ENCODE data around the gene LMO7.
"Not testable (repeated sequence)": the region's sequence is repeated elsewhere in the genome, so short reads cannot be mapped to it uniquely, and the experiment has no call there.

The LMO7 gene

DNA sequence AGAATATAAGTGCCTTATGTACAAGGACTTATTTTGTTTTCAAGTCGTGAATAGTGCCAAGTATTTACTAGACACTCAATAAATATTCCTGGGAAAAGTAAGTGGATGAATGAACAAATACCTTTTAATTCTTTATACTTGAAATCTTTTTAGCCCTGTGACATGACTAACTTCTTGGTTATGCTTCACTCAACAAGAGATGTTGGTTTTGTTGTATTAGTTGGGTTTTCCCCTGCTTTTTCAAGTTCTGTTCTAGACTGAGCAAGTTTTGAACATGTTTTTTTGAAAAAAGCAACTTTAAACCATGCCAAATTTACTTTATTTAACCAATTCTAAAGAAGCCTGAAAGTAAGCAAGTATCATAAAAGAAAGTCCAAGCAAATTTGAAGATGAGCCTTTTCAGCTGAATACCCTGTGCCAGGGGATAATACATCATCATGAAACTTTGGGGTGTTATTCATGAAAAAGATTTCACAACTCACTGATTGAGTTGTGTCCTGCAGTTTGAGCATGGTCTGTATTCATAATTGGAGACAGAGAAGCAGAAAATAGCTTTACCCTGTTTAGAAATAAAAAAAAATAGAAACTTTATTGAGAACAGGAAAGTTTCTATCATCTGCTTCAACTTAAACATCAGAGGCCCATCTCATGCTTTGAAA, 11.1 kb downstream of the LMO7 start:
- DNase-seq = no peak

DNA sequence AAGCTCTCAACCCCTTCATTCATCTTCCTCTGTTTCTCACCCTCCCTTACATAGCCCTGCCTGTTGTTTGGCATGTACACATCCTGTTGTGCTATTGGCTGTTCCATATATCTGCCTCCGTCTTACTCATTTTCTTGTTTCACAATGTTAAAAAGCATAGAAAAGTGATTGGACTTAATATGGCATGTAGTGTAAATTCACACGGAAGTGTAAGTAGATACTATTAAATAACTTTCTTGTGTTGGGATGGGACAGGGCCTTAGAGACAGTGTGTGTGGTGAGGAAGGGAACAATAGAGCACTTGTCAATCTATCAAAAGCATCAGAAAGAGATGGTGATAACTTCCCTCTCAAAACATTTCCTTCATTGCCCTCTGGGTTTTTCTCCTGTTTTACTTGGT, 12.3 kb downstream of the LMO7 start:
- DNase-seq = no peak

DNA sequence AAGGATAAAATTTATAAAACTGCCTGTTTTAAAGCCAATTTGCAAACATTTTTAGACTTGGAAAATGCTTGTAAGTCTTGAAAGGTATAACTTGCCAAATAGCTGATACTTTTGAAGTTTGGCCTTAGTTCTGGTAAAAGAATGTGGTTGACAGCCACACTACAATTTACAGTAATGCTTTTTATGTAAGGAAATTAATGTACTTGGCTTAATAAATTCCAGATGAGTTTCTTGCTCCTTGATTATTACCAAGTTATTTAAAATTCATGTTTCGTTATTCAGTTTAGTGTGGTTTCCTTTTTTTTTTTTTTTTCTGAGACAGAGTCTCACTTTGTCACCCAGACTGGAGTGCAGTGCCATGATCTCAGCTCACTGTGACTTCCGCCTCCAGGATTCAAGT, 14.9 kb downstream of the LMO7 start:
- DNase-seq = no peak

DNA sequence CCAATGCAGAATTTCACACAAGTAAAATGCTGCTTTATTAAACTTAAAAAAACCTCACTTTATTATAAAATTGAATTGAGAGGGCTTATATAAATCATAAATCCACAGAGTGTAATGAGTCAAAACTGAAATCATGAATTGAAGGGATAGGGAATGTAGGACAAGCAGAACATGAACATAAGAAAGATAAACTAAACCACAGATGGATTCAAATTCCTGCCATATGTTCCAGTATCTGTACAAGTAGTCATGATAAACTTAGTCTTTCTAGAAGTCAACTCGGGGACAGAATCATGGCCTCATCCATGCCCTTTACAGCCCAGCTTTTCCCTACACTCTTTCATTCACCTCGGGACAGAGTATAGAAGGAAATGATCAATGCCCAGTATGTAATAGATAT, 16.6 kb downstream of the LMO7 start:
- DNase-seq = no peak

DNA sequence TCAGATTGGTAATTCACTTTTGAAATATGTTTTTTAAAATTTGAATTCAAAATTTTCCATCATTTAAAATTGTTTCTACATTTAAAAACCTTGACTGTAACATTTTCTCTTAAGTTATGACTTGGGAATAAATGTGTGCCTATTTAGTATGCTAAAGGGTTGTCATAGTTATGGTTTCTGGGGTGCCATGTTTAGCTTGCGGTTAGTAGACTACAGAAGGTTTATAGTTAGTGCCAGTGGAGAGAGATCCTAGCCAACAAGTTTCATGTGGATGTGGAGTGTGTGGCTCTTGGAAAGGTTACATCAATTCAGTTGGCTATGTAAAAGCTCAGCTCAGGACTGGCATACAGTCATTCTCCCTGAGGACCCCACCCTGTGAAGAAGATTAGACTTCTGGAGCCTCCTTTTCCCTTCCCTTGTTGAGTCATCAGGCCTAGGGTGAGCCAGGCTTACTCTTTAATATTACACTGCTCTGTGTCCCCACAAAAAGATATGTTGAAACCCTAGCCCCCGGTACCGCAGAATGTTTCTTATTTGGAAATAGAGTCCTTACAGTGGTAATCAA, 20.4 kb downstream of the LMO7 start:
- DNase-seq = no peak

DNA sequence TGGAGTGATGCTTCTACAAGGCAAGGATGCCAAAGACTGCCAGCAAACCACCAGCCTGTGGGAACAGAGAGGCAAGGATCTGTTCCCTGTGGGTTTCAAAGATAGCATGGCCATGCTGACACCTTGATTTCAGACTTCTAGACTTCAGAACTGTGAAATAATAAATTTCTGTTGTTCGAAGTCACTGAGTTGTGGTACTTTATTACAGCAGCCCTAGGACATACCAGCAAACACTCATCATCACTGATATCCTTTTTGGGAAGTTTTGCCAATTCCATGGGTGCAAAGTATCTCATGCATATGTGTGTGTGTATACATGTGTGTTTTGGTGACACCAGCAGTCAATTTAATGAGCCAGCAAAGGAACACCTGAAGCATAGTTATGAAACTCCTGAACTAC, 21.0 kb downstream of the LMO7 start:
- DNase-seq = no peak

DNA sequence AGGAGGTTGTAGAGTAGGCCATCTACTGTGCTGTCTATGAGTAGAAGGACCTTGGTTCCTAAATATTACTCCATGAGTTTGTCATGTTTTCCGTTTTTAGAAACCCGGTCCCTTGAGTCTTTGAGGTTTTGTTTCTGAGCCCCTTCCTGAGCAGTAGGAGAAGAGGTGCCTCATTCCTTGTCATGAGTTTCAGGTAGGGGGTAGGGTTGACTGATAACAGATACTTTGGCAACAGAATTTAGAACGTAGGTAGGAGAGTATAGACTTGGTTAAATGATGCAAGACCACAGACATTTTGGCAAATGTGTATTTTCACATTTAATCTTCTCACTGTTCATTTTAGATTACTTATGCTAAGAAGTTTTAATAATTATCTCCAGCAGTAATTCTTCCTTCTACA, 24.6 kb downstream of the LMO7 start:
- DNase-seq = no peak

DNA sequence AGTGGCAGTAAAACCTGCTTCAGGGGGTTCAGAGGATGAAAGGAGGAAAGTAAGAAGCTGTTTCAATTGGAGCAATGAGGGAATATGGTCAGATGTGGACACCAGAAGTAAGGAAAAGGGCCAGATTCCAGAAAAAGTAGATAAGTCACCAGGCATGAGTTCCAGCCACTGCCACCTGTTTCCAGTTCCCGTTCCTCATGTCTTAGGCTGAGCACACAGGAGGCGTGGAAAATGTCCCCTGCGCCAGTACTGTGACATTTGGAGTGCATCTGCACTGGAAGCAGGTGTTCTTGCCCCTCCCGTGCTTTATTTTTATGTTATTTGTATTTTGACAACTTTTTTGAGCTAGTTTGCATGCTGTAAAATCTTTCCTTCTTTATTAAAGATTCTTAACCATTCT, 25.3 kb downstream of the LMO7 start:
- DNase-seq = no peak

DNA sequence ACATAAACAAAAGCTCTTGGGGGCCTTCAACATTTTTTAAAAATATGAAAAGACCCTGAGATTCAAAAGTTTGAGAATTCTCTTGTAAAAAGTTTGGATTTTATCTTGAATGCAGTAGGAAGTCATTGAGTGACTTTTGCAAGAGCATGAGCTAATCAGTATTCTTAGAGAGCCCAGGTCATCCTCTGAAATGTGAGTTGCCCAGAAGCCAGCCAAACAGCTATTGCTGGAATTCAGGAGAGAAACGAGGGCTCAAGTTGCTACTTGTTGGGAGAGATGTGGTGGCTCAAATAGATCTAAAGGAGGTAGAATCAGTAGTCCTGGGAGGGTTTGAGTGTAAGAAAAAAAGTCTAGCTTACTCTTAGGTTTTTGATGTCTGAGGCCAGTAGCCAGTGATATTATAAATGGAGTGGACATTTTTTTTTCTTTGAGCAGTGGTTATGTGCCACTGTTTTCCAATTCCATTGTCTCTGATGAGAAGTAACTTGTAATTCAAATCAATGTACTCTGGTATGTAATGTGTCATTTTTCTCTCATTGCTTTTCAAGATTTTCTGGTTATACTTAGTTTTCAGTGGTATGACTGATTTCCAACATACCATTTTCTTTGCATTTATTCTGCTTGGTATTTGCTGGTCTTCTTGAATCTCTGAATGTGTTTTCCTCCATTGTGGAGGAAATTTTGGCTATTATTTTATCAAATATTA, 30.7 kb downstream of the LMO7 start:
- no peak for DNase-seq

DNA sequence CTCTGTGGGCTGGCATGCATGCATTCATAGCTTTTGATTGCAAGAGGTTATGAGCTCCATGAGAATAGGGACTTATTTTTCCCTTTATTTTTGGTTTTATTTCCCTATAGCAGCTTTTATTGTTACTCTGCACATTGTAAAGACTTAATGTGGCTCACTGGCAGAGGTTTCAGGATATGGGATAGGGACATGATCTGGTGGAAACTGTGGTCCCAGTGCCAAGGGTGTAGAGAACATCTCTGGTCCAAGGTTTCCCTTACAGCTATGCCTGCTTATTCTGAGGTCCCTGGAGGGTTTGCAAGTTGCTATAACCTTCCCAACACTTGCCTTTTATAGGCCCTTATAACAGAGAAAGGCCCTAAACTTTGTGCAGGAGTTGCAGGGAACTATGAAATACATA, 33.6 kb downstream of the LMO7 start:
- no peak for DNase-seq

DNA sequence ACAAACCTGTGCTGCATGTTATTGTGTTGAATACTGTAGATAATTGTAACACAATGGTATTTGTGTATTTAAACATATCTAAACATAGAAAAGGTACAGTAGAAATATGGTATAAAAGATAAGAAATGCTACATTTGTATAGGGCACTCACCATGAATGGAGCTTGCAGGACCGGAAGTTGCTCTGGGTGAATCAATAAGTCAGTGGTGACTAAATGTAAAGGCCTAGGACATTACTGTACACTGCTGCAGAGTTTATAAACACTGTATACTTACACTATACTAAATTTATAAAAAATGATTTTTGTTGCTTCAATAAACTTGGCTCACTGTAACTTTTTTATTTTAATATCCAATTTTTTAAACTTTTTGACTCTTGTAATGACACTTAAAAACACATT, 34.4 kb downstream of the LMO7 start:
- no peak for DNase-seq

DNA sequence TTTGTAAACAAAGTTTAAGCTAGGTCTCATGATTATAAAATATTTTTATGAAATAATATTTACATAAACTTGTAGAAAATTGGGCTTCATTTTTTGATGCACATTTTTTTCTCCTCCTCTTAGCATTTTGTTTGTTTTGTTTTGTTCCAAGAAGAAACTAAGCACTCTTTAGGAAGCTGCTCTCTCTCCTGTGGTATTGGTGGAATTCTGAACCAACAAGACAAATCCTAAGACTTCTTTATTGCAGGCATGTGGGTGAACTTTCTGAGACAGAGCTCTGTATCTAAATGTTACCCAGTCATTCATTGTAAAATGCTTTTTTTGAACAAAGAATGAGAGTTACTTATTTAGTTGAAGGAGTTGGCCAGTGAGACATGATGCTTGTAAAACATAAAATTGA, 39.3 kb downstream of the LMO7 start:
- no peak for DNase-seq

DNA sequence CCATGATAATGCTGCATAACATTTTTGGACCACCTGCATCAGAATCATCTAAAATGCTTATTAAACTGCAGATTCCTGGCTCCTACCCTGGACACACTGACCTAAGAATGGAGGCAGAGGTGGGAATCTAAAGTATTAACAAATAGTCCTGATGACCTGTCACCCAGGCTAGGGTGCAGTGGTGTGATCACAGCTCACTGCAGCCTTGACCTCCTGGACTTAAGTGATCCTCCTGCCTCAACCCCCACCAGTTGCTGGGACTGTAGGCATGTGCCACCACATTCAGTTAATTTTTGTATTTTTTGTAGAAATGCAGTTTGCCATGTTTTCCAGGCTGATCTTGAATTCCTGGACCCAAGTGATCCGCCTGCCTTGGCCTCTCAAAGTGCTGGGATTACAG, 43.3 kb downstream of the LMO7 start:
- no peak for DNase-seq

DNA sequence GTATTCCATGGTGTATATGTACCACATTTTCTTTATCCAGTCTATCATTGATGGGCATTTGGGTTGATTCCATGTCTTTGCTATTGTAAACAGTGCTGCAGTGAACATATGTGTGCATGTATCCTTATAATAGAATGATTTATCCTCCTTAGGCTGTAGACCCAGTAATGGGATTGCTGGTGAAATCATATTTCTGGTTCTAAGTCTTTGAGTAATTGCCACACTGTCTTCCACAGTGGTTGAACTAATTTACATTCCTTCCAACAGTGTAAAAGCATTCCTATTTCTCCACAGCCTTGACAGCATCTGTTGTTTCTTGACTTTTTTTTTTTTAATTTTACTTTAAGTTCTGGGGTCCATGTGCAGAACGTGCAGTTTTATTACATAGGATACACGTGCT, 44.1 kb downstream of the LMO7 start:
- not testable (repeated sequence) for DNase-seq

DNA sequence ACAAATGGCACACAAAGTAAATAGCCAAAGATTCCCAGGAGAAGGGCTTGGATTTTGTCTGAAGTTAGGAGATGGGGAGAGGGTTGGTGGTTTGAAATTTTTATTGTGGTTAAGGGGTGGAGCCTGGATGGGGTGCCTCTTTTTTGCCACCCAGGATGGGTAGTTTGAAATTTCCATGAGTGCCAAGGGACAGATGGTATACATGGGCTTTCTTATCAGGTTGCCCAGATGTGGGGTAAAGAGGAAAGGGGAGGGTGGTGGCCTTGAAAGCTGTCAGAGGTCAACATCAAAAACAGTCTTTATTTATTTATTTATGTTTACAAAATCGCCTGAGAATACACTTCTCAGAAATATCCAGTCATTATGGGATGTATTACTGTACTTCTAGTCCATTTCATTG, 46.2 kb downstream of the LMO7 start:
- DNase-seq = no peak

DNA sequence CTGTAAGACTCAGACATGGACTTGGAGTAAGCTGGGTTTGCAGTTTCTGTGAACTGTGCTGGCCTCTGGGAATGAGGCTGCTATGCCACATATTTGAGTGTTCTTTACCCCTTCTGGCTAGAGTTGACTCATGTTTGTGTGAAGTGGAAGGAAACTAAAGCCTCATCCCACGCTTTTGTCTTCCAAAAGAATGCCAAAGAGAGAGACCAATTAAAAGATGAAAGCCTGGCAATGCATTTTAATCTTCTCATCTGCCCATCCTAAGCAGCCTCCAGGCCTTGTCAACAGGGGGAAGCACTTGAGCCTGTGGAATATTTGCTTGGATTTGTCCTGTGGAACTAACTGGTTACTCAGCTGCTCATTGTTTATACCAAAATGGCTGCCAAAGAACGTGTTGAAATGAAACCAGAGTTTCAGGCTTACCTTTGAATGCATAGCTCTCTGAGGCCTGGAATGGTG, 49.1 kb downstream of the LMO7 start:
- DNase-seq = no peak

DNA sequence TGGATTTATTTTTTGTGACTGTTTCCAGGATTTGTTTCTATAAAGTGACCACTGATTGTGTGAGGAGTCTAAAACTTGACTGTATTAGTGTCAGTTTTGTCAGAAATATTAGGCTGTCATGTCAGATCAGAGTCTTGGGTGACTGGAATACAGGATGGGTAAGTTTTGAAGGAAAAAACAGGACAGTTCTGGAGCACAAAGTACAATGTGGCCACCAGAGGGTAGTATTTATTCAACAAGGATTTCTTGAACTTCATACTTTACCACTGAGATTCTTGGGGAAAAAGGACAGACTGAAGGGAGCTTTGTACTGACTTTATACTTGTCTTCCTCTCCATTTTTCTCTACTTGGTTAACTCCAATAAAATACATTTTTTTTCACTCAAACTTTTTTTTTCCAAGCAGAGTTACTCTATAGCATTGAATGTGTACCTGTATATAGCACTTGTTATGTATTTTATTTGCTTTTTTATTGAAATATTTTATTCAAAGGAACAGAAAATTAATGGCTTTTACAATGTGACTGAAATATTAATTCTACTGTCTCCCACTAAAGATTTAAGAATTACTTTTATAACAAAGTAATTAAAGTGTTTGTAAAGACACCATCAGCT, 51.1 kb downstream of the LMO7 start:
- DNase-seq = no peak

DNA sequence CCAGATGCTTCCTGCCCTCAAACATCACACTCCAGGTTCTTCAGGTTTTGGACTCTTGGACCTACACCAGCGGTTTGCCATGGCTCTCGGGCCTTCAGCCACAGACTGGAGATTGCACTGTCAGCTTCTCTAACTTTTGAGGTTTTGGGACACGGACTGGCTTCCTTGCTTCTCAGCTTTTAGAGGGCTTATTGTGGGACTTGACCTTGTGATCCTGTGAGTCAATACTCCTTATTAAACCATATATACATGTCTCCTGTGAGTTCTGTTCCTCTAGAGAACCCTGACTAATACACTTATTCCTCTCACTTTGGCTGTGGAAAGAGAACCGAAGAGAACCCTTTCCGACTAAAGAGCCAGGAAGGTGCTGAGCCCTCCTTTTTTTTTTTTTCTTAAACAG, 53.6 kb downstream of the LMO7 start:
- no peak for DNase-seq

DNA sequence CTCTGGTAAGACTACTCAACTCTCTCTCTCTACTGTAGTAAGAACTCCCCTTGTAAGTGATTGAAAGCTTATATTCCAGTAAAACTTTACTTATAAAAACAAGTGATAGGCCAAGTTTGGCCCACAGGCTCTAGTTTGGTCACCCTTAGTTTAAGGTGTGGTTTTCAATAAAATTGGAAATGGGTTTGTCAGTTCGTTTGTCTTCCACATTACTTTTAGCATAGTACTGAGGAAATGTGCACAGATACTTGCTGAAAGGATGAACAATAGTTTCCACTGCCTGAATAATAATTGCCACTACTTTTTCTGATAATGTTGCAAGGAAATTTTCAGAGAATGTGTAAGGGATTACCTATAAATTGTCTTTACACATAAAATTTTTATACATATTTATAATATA, 54.5 kb downstream of the LMO7 start:
- DNase-seq = no peak

DNA sequence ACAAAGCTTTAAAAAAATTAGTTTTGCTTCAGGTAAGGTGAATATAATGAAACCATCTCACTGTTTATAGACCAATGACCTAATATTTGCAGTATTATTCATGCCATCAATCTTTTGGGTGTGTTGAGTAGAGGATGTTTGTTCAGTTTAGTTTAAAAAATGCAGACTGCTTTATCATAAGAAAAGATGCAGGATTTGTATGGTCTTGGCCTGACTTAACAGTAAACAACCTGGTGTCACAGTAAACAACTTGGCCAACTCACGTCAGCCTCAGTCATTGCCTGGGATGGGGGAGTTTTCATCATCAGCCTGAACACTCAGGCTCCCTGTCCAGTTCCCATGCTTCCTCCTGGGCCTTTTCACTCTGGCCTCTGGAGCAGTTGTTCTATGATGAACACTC, 55.1 kb downstream of the LMO7 start:
- DNase-seq = no peak

DNA sequence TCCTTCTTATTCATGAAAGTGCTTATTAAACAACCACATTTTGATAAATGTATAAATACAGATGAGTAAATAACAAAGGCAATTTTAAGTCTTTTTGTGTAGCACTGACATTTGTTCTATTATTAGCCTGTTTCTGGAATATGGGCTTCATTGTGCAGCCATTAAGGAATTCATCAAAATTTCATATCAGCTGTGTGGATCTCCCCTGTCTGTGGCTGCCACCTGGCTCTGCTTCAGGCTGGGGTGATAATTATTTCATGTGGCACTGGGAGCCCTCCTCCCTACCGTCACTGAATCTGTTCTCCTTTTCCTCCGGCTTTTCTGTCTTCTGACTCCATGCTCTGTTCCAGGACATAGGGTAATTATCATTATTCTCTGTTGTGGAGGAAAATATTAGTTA, 57.1 kb downstream of the LMO7 start:
- no peak for DNase-seq

DNA sequence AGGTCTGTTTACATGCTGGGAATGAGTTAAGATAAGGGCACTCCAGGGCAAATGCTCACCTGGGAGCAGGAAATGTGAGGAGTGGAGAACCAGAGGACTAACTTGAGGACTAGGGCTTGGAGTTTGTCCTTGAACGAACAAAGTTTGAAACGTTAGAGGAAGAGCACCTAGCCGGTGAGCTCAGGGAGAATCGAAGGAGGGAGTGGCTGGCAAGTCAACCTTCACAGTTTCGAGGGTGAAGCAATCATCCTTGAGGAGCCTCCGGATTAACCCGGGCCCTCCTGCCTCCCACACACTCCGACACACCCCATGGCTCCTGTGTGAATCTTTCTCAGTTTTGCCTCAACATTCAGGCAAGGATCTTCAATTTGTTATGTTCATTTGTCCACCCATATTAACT, 58.6 kb downstream of the LMO7 start:
- no peak for DNase-seq

DNA sequence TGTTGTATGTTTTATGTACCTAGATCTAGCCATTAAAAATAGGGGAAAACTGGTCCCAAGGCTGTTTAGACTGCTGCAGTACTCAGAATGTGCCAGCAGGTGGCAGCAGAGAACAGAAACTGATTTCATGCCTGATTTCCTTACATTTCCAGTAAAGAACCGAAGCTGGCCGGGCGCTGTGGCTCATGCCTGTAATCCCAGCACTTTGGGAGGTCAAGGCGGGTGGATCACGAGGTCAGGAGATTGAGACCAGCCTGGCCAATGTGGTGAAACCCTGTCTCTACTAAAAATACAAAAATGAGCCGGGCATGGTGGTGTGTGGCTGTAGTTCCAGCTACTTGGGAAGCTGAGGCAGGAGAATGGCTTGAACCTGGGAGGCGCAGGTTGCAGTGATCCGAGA, 59.8 kb downstream of the LMO7 start:
- DNase-seq = peak in 56 of 58 donors; percentile 1 to 85 (median 54)
